GM19452 (cell line): ENCODE results near the gene GARRE1.
"Not testable (repeated sequence)": the region's sequence is repeated elsewhere in the genome, so short reads cannot be mapped to it uniquely, and the experiment has no call there.

Experiments used
- ATAC-seq: cut with Tn5 transposase; IDR thresholded peaks from one replicate; pipeline ENCODE4 v1.9.1; 2021; ENCODE audit not compliant: unreplicated experiment

Gene GARRE1

GRCh38 chr19:34232566-34233481 lies 21.5 kb upstream of the GARRE1 start:
- ATAC-seq, result peak; percentile 67

DNA sequence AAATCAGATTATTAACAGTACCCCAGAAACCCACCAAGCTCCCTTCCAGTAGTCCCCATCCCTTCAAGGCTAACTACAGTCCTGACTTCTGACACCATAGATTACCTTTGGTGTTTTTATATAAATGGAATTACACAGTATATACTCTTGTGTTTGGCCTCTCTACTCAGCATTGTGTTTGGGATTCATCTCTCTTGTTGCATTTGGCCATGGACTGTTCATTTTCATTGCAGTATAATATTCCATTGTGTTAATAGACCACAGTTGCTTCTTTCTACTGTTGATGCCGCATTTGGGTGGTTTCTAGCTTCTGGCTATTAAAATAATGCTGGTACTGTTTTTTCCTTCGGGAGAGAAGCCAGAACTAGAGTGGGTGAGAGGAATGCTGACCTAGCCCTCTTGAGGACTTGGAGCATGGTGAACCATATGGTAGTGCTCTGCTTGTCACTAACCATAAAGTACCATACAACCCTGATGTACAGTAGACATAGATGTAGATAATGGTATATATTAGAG lies 18.9 kb upstream of the GARRE1 start:
- ATAC-seq, result no peak

- no peak for ATAC-seq
Measured at GRCh38 chr19:34236035-34236987, 18.0 kb upstream of the GARRE1 start.

- no peak for ATAC-seq
Measured at GRCh38 chr19:34237283-34237682, 17.1 kb upstream of the GARRE1 start.

- no peak for ATAC-seq
Measured at GRCh38 chr19:34237939-34238338, 16.4 kb upstream of the GARRE1 start.

DNA sequence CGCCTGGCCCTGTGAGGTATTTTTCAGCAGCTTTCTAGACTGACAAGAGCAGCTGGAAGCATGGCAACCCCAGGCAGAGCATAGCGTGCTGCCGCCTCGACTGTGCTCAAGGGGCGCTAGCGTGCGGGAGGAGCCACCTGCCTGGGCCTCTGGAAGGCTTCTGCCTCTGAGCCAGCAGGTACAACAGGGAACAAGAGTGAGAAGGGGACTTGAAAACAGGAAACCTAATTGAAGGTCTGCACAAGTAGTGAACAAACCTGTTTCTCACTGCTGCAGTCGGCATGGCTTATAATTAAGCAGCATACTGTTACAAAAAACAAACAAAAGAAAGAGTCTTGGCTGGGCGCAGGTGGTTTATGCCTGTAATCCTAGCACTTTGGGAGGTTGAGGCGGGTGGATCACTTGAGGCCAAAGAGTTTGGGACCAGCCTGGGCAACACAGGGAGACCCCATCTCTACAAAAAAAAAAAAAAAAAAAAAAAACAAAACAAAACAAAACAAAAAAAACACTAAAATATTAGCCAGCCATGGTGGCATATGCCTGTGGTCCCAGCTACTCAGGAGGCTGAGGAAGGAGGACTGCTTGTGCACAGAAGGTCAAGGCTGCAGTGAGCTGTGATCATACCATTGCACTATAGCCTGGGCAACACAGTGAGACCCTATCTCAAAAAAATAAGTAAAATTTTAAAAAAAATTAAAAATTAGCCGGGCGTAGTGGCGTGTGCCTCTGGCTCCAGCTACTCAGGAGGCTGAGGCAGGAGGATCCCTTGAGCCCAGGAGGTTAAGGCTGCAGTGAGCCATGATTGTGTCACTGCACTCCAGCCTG lies 12.6 kb upstream of the GARRE1 start:
- ATAC-seq, result no peak

DNA sequence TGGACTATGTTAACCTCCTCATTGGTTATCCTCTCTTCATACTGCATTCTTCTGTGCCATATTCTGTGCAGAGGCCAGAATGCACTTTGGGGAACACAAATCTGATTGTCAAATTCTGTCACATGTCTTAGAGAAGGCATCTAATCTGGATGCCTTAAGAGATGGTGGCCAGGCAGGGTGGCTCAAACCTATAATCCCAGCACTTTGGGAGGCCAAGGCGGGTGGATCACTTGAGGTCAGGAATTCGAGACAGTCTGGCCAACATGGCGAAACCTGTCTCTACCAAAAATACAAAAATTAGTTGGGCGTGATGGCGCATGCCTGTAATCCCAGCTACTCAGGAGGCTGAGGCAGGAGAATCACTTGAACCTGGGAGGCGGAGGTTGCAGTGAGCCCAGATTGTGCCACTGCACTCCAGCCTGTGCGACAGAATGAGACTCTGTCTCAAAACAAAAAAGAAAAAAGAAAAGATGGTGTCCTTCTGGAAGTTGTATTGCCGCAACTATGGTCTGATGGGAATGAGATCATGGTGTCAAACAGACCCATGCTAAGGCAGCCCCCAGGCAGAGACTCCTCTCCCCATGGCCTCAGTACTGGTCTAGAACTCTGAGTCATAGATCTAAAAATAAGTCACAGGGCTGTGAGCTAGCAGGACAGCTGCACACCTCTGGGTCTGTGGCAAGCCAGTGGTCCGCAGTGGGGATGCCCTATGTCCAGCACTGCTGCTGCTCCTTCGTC lies 11.0 kb upstream of the GARRE1 start:
- ATAC-seq, result not testable (repeated sequence)

DNA sequence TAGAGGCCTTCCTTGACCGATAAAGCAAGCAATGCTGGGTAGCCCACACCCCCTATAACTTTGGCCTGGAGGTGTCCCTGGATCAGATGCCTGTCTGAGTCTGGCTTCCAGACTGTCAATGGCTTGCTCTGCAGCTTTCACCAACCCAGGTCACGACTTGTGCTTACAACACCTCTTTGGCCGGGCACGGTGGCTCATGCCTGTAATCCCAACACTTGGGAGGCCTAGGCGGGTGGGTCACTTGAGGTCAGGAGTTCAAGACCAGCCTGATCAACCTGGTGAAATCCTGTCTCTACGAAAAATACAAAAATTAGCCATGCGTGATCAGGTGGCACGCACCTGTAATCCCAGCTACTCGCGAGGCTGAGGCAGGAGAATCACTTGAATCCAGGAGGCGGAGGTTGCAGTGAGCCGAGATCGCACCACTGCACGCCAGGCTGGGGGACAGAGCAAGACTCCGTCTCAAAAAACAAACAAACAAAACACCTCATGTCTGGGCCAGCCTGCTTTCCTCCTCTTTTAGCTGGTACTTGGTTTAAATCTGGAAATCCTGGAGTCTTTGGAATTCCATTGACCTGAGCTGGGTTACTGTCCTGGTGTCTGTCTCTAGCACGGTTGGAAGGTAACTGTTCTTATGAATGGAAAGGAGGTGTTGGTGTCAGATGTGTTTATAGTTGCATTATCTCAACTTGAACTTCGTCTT lies 10.3 kb upstream of the GARRE1 start:
- no peak for ATAC-seq

DNA sequence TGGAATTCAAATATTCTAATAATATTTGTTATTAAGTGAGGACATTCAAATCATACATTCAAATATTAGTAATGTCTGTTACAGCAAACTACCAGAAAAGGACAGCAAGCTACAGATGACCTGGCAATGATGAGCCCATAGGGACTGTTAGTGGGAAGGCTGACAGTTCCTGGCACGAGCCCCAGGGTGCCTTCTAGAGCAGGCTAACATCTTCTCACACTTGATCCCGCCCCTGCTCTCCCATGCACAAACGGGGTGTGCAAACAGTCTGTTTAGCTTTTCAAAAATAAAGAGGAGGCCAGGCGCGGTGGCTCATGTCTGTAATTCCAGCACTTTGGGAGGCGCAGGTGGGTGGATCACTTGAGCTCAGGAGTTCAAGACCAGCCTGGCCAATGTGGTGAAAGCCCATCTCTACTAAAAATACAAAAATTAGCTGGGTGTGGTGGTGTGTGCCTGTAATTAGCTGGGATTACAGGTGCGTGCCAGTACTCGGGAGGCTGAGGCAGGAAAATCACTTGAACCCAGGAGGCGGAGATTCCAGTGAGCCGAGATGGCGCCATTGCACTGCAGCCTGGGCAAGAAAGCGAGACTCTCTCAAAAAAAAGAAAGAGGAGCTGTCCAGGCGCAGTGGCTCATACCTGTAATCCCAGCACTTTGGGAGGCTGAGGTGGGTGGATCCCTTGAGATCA lies 9.6 kb upstream of the GARRE1 start:
- no peak for ATAC-seq

- no peak for ATAC-seq
Measured at GRCh38 chr19:34246340-34246739, 8.0 kb upstream of the GARRE1 start.

DNA sequence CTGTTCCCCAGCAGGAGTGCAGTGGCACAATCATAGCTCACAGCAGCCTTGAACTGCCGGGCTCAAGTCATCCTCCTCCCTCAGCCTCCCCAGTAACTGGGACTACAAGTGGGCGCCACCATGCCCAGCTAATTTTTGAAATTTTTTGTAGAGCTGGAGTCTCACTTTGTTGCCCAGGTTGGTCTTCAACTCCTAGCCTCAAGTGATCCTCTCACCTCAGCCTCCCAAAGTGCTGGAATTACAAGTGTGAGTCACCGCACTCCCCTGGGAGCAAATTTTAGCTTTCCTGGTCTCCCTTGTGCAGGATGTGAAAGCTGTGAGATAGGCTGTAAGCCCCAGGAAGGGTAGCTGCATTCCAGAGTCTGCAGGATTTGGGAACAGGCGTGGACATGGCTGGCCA lies 5.4 kb upstream of the GARRE1 start:
- no peak for ATAC-seq

DNA sequence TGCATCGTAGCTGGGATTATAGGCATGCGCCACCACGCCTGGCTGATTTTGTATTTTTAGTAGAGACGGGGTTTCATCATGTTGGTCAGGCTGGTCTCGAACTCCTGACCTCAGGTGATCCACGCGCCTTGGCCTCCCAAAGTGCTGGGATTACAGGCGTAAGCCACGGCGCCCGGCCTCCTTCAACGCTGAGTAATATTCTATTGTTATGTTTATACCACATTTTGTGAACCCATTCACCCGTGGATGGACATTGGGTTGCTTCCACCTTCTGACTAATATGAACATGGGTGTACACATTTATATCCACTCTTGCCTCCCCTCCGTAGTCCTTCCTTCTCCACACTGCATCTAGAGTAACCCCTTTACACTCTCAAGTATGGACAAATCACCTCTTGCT lies 1.2 kb upstream of the GARRE1 start:
- not testable (repeated sequence) for ATAC-seq

- not testable (repeated sequence) for ATAC-seq
Measured at GRCh38 chr19:34253681-34254045, 691 bp upstream of the GARRE1 start.

- peak; percentile 67 for ATAC-seq
Measured at GRCh38 chr19:34254698-34255432, 511 bp downstream of the GARRE1 start.

- no peak for ATAC-seq
Measured at GRCh38 chr19:34255546-34255945, 1.2 kb downstream of the GARRE1 start.

- no peak for ATAC-seq
Measured at GRCh38 chr19:34256835-34257558, 2.6 kb downstream of the GARRE1 start.

- no peak for ATAC-seq
Measured at GRCh38 chr19:34257559-34257924, 3.2 kb downstream of the GARRE1 start.
